Stomach smooth muscle (tissue), 2 donors: ENCODE results near the gene NFAT5.

ENCODE experiments used
- H3K27ac ChIP-seq: one replicate; pipeline ENCODE4 v1.7.0; 2013; ENCODE audit warnings: mild to moderate bottlenecking, low read length, inconsistent platforms
- H3K27me3 ChIP-seq, 2 donors: one replicate each; pipeline ENCODE4 v1.7.0; 2013; ENCODE audit warnings: low read length in 2 of 2; ENCODE audit not compliant: insufficient read depth in 2 of 2, control insufficient read depth in 1 of 2
- H3K36me3 ChIP-seq, 2 donors: one replicate each; pipeline ENCODE4 v1.7.0; 2013; ENCODE audit warnings: low read length in 2 of 2; ENCODE audit not compliant: control insufficient read depth in 2 of 2, insufficient read depth in 2 of 2
- H3K4me1 ChIP-seq: one replicate; pipeline ENCODE4 v1.7.0; 2013; ENCODE audit warnings: low read length; ENCODE audit not compliant: control insufficient read depth, insufficient read depth
- H3K4me3 ChIP-seq, 2 donors: one replicate each; pipeline ENCODE4 v1.7.0; 2013; ENCODE audit warnings: low read length in 2 of 2
- H3K9ac ChIP-seq, 2 donors: one replicate each; pipeline ENCODE4 v1.7.0; 2013; ENCODE audit warnings: low read length in 2 of 2, mild to moderate bottlenecking in 1 of 2
- H3K9me3 ChIP-seq, 2 donors: one replicate each; pipeline ENCODE4 v1.7.0; 2013; ENCODE audit warnings: low read length in 2 of 2; ENCODE audit not compliant: control insufficient read depth in 2 of 2
- donor health status: healthy.
- donor health status: Pancreatic carcinoma.

The NFAT5 gene

GRCh38 chr16:69672998-69673713 lies 107.4 kb downstream of the NFAT5 start:
- no peaks in the 10 kb centered on the region for H3K9me3 ChIP-seq
- no peak overlapping the region for H3K9ac ChIP-seq
- no peak overlapping the region for H3K27ac ChIP-seq
- H3K4me3 ChIP-seq, result no peak overlapping the region
- no peaks in the 10 kb centered on the region for H3K4me1 ChIP-seq
- H3K27me3 ChIP-seq, result no peaks in the 10 kb centered on the region
- peaks cover 15 to 21% of the 10 kb centered on the region in 2 donors for H3K36me3 ChIP-seq

- no peak overlapping the region for H3K9ac ChIP-seq
- H3K4me1 ChIP-seq, result no peaks in the 10 kb centered on the region
- H3K36me3 ChIP-seq, result peaks cover 17 to 18% of the 10 kb centered on the region in 2 donors
- H3K27ac ChIP-seq, result no peak overlapping the region
- H3K4me3 ChIP-seq, result no peak overlapping the region
- H3K9me3 ChIP-seq, result no peaks in the 10 kb centered on the region
- H3K27me3 ChIP-seq, result no peaks in the 10 kb centered on the region
These were observed 114.6 kb downstream of the NFAT5 start for GRCh38 chr16:69680358-69680757.

- no peaks in the 10 kb centered on the region for H3K27me3 ChIP-seq
- H3K9ac ChIP-seq, result no peak overlapping the region
- no peak overlapping the region for H3K4me3 ChIP-seq
- no peaks in the 10 kb centered on the region for H3K4me1 ChIP-seq
- H3K36me3 ChIP-seq, result peaks cover 16 to 22% of the 10 kb centered on the region in 2 donors
- H3K27ac ChIP-seq, result no peak overlapping the region
- no peaks in the 10 kb centered on the region for H3K9me3 ChIP-seq
These were observed 122.8 kb downstream of the NFAT5 start for GRCh38 chr16:69688589-69688988.

GRCh38 chr16:69691980-69692911 lies 126.5 kb downstream of the NFAT5 start:
- H3K9me3 ChIP-seq, result no peaks in the 10 kb centered on the region
- no peak overlapping the region for H3K4me3 ChIP-seq
- H3K27me3 ChIP-seq, result no peaks in the 10 kb centered on the region
- H3K27ac ChIP-seq, result no peak overlapping the region
- no peak overlapping the region for H3K9ac ChIP-seq
- peaks cover 26 to 41% of the 10 kb centered on the region in 2 donors for H3K36me3 ChIP-seq
- no peaks in the 10 kb centered on the region for H3K4me1 ChIP-seq

GRCh38 chr16:69693916-69694315 lies 128.2 kb downstream of the NFAT5 start:
- Histone ChIP-seq H3K36me3 (peaks cover 28 to 41% of the 10 kb centered on the region in 2 donors), H3K9ac (no peak overlapping the region), H3K4me1 (no peaks in the 10 kb centered on the region), H3K9me3 (no peaks in the 10 kb centered on the region), H3K27ac (no peak overlapping the region), H3K27me3 (no peaks in the 10 kb centered on the region), H3K4me3 (no peak overlapping the region)

- Histone ChIP-seq H3K27ac (no peak overlapping the region), H3K4me3 (no peak overlapping the region), H3K27me3 (no peaks in the 10 kb centered on the region), H3K9ac (no peak overlapping the region), H3K9me3 (no peaks in the 10 kb centered on the region), H3K4me1 (no peaks in the 10 kb centered on the region), H3K36me3 (peaks cover 17 to 24% of the 10 kb centered on the region in 2 donors)
These were observed 132.6 kb downstream of the NFAT5 start for GRCh38 chr16:69698404-69698803.

GRCh38 chr16:69699915-69700314 lies 134.1 kb downstream of the NFAT5 start:
- Histone ChIP-seq H3K27ac (no peak overlapping the region), H3K27me3 (no peaks in the 10 kb centered on the region), H3K9ac (no peak overlapping the region), H3K4me1 (no peaks in the 10 kb centered on the region), H3K9me3 (no peaks in the 10 kb centered on the region), H3K36me3 (peaks cover 11 to 16% of the 10 kb centered on the region in 2 donors), H3K4me3 (no peak overlapping the region)

GRCh38 chr16:69701452-69701851 lies 135.7 kb downstream of the NFAT5 start:
- Histone ChIP-seq H3K4me3 (no peak overlapping the region), H3K4me1 (no peaks in the 10 kb centered on the region), H3K9ac (no peak overlapping the region), H3K36me3 (peaks cover 8 to 9% of the 10 kb centered on the region in 2 donors), H3K27ac (no peak overlapping the region), H3K27me3 (no peaks in the 10 kb centered on the region), H3K9me3 (no peaks in the 10 kb centered on the region)

- no peaks in the 10 kb centered on the region for H3K9me3 ChIP-seq
- H3K27ac ChIP-seq, result no peak overlapping the region
- peaks cover 5 to 7% of the 10 kb centered on the region in 2 donors for H3K36me3 ChIP-seq
- H3K27me3 ChIP-seq, result no peaks in the 10 kb centered on the region
- H3K4me1 ChIP-seq, result no peaks in the 10 kb centered on the region
- no peak overlapping the region for H3K9ac ChIP-seq
- H3K4me3 ChIP-seq, result no peak overlapping the region
These were observed 136.1 kb downstream of the NFAT5 start for GRCh38 chr16:69701866-69702265.

GRCh38 chr16:69703638-69704037 lies 137.9 kb downstream of the NFAT5 start:
- Histone ChIP-seq H3K36me3 (peaks cover 6 to 11% of the 10 kb centered on the region in 2 donors), H3K9ac (no peak overlapping the region), H3K9me3 (no peaks in the 10 kb centered on the region), H3K27me3 (no peaks in the 10 kb centered on the region), H3K27ac (no peak overlapping the region), H3K4me3 (no peak overlapping the region), H3K4me1 (no peaks in the 10 kb centered on the region)
